Measurements from ENCODE around the gene RADIL.
"Not testable (repeated sequence)": the region's sequence is repeated elsewhere in the genome, so short reads cannot be mapped to it uniquely, and the experiment has no call there.

RADIL gene

GRCh38 chr7:4800487-4800886 is 83.0 kb downstream of the RADIL start:
- H3K9ac ChIP-seq (ENCODE audit: insufficient read length): no peak overlapping the region
- H3K9me3 ChIP-seq (ENCODE audit: low read depth, low read length): no peaks in the 10 kb centered on the region
- TF ChIP-seq POLR2AphosphoS5 (IDR thresholded peaks at IDR 0.05; ENCODE audit: borderline replicate concordance, low read depth, low read length) (no peak), FOXP2 (optimal IDR thresholded peaks at IDR 0.05; ENCODE audit: control extremely low read depth, extremely low read length, insufficient read depth) (no peak)
- DNase-seq (ENCODE audit: low read depth, low spot score): no peak
- no peaks in the 10 kb centered on the region for H3K36me3 ChIP-seq (ENCODE audit: insufficient read depth, low read length)
- H3K4me3 ChIP-seq: no peak overlapping the region
- no peak overlapping the region for H3K27ac ChIP-seq

GRCh38 chr7:4799508-4800268 is 83.8 kb downstream of the RADIL start:
- TF ChIP-seq EZH2 (IDR thresholded peaks at IDR 0.05) (no peak), POLR2AphosphoS5 (IDR thresholded peaks at IDR 0.05; ENCODE audit: borderline replicate concordance, low read depth, low read length) (no peak), FOXP2 (optimal IDR thresholded peaks at IDR 0.05; ENCODE audit: control extremely low read depth, extremely low read length, insufficient read depth) (no peak)
- no peaks in the 10 kb centered on the region for H3K36me3 ChIP-seq (ENCODE audit: insufficient read depth, low read length)
- no peak overlapping the region for H3K9ac ChIP-seq (ENCODE audit: insufficient read length)
- no peak for DNase-seq (ENCODE audit: low read depth, low spot score)
- no peak overlapping the region for H3K4me3 ChIP-seq
- H3K9me3 ChIP-seq (ENCODE audit: low read depth, low read length): no peaks in the 10 kb centered on the region
- H3K27ac ChIP-seq: no peak overlapping the region

- H3K4me3 ChIP-seq: no peak overlapping the region
- no peak overlapping the region for H3K9ac ChIP-seq (ENCODE audit: insufficient read length)
- no peaks in the 10 kb centered on the region for H3K36me3 ChIP-seq (ENCODE audit: insufficient read depth, low read length)
- TF ChIP-seq POLR2AphosphoS5 (IDR thresholded peaks at IDR 0.05; ENCODE audit: borderline replicate concordance, low read depth, low read length) (no peak), FOXP2 (optimal IDR thresholded peaks at IDR 0.05; ENCODE audit: control extremely low read depth, extremely low read length, insufficient read depth) (no peak), EZH2 (IDR thresholded peaks at IDR 0.05) (no peak)
- H3K27ac ChIP-seq: no peak overlapping the region
- DNase-seq (ENCODE audit: low read depth, low spot score): no peak
- no peaks in the 10 kb centered on the region for H3K9me3 ChIP-seq (ENCODE audit: low read depth, low read length)
Measured at GRCh38 chr7:4798706-4799235, 84.7 kb downstream of the RADIL start.

GRCh38 chr7:4797858-4798705 is 85.4 kb downstream of the RADIL start:
- no peak overlapping the region for H3K9ac ChIP-seq (ENCODE audit: insufficient read length)
- no peak overlapping the region for H3K27ac ChIP-seq
- no peak for DNase-seq (ENCODE audit: low read depth, low spot score)
- H3K9me3 ChIP-seq (ENCODE audit: low read depth, low read length): no peaks in the 10 kb centered on the region
- H3K4me3 ChIP-seq: no peak overlapping the region
- TF ChIP-seq POLR2AphosphoS5 (IDR thresholded peaks at IDR 0.05; ENCODE audit: borderline replicate concordance, low read depth, low read length): no peak
- no peak for TF ChIP-seq FOXP2 (optimal IDR thresholded peaks at IDR 0.05; ENCODE audit: control extremely low read depth, extremely low read length, insufficient read depth)
- TF ChIP-seq EZH2 (IDR thresholded peaks at IDR 0.05): no peak
- H3K36me3 ChIP-seq (ENCODE audit: insufficient read depth, low read length): no peaks in the 10 kb centered on the region

GRCh38 chr7:4796453-4796852 is 87.1 kb downstream of the RADIL start:
- Histone ChIP-seq H3K36me3 (ENCODE audit: insufficient read depth, low read length) (peaks cover 4% of the 10 kb centered on the region; the same call in 1 of the 2 replicates), H3K9ac (ENCODE audit: insufficient read length) (no peak overlapping the region), H3K9me3 (ENCODE audit: low read depth, low read length) (no peaks in the 10 kb centered on the region), H3K4me3 (no peak overlapping the region), H3K27ac (no peak overlapping the region)
- no peak for TF ChIP-seq POLR2AphosphoS5 (IDR thresholded peaks at IDR 0.05; ENCODE audit: borderline replicate concordance, low read depth, low read length)
- TF ChIP-seq FOXP2 (optimal IDR thresholded peaks at IDR 0.05; ENCODE audit: control extremely low read depth, extremely low read length, insufficient read depth): no peak
- no peak for TF ChIP-seq EZH2 (IDR thresholded peaks at IDR 0.05)
- DNase-seq (ENCODE audit: low read depth, low spot score): no peak

- H3K27ac ChIP-seq: no peak overlapping the region
- peaks cover 4% of the 10 kb centered on the region; the same call in 1 of the 2 replicates for H3K36me3 ChIP-seq (ENCODE audit: insufficient read depth, low read length)
- H3K9me3 ChIP-seq (ENCODE audit: low read depth, low read length): no peaks in the 10 kb centered on the region
- TF ChIP-seq EZH2 (IDR thresholded peaks at IDR 0.05) (no peak), POLR2AphosphoS5 (IDR thresholded peaks at IDR 0.05; ENCODE audit: borderline replicate concordance, low read depth, low read length) (no peak), FOXP2 (optimal IDR thresholded peaks at IDR 0.05; ENCODE audit: control extremely low read depth, extremely low read length, insufficient read depth) (no peak)
- DNase-seq (ENCODE audit: low read depth, low spot score): no peak
- no peak overlapping the region for H3K9ac ChIP-seq (ENCODE audit: insufficient read length)
- H3K4me3 ChIP-seq: no peak overlapping the region
Measured at GRCh38 chr7:4794591-4795350, 88.7 kb downstream of the RADIL start.

GRCh38 chr7:4794171-4794570 is 89.3 kb downstream of the RADIL start:
- DNase-seq (ENCODE audit: low read depth, low spot score); H3K9me3 ChIP-seq (ENCODE audit: low read depth, low read length); H3K36me3 ChIP-seq (ENCODE audit: insufficient read depth, low read length): not testable (repeated sequence)

GRCh38 chr7:4793385-4793993 is 90.0 kb downstream of the RADIL start:
- H3K36me3 ChIP-seq (ENCODE audit: insufficient read depth, low read length); H3K27ac ChIP-seq; H3K9me3 ChIP-seq (ENCODE audit: low read depth, low read length); H3K4me3 ChIP-seq; DNase-seq (ENCODE audit: low read depth, low spot score); H3K9ac ChIP-seq (ENCODE audit: insufficient read length): not testable (repeated sequence)

More at GRCh38 chr7:4794171-4794570, 89.3 kb downstream of the RADIL start:
- not testable (repeated sequence) for H3K4me3 ChIP-seq; H3K9ac ChIP-seq (ENCODE audit: insufficient read length); H3K27ac ChIP-seq

All from SK-N-MC (cell line).